ENCODE data around the gene NSUN6. TPM values are rescaled to one million over a fixed set of nuclear protein-coding genes. Genes with fewer than 3 reads are reported as not detected.
A peak's percentile ranks its signal among the peaks of the same experiment; 100 is the strongest.

Gene NSUN6
- polyA plus RNA-seq, 1 of the 3 experiments (the other 2 are of a cell fraction), result 5.3 TPM

- TF ChIP-seq CTCF (IDR thresholded peaks at IDR 0.05) (no peak), GABPA (IDR thresholded peaks at IDR 0.05; ENCODE audit: low read depth) (no peak), RXRA (IDR thresholded peaks at IDR 0.05; ENCODE audit: borderline replicate concordance, low read depth) (peak; percentile 76), JUND (IDR thresholded peaks at IDR 0.05) (peak; percentile 73), FOXJ3 (CRISPR knock-in tag; IDR thresholded peaks at IDR 0.05) (no peak), MEF2A (IDR thresholded peaks at IDR 0.05; ENCODE audit: borderline replicate concordance, low read depth) (0 out of 2 replicates have a peak, but pooled peaks have one; percentile 27), RFX5 (IDR thresholded peaks at IDR 0.05; ENCODE audit: low read length) (no peak), MAX (IDR thresholded peaks at IDR 0.05; ENCODE audit: low read depth) (no peak), USF1 (IDR thresholded peaks at IDR 0.05; ENCODE audit: borderline replicate concordance, low read depth) (no peak), SIN3A (IDR thresholded peaks at IDR 0.05; ENCODE audit: borderline replicate concordance, low read depth, low read length) (no peak), TEAD4 (IDR thresholded peaks at IDR 0.05; ENCODE audit: borderline replicate concordance, insufficient read depth) (no peak)
- TF ChIP-seq, protein P1, sequence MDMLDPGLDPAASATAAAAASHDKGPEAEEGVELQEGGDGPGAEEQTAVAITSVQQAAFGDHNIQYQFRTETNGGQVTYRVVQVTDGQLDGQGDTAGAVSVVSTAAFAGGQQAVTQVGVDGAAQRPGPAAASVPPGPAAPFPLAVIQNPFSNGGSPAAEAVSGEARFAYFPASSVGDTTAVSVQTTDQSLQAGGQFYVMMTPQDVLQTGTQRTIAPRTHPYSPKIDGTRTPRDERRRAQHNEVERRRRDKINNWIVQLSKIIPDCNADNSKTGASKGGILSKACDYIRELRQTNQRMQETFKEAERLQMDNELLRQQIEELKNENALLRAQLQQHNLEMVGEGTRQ (IDR thresholded peaks at IDR 0.05; ENCODE audit: borderline replicate concordance, low read depth, low read length), result no peak
- TF ChIP-seq, protein P2, sequence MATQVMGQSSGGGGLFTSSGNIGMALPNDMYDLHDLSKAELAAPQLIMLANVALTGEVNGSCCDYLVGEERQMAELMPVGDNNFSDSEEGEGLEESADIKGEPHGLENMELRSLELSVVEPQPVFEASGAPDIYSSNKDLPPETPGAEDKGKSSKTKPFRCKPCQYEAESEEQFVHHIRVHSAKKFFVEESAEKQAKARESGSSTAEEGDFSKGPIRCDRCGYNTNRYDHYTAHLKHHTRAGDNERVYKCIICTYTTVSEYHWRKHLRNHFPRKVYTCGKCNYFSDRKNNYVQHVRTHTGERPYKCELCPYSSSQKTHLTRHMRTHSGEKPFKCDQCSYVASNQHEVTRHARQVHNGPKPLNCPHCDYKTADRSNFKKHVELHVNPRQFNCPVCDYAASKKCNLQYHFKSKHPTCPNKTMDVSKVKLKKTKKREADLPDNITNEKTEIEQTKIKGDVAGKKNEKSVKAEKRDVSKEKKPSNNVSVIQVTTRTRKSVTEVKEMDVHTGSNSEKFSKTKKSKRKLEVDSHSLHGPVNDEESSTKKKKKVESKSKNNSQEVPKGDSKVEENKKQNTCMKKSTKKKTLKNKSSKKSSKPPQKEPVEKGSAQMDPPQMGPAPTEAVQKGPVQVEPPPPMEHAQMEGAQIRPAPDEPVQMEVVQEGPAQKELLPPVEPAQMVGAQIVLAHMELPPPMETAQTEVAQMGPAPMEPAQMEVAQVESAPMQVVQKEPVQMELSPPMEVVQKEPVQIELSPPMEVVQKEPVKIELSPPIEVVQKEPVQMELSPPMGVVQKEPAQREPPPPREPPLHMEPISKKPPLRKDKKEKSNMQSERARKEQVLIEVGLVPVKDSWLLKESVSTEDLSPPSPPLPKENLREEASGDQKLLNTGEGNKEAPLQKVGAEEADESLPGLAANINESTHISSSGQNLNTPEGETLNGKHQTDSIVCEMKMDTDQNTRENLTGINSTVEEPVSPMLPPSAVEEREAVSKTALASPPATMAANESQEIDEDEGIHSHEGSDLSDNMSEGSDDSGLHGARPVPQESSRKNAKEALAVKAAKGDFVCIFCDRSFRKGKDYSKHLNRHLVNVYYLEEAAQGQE (IDR thresholded peaks at IDR 0.05; ENCODE audit: low read depth, low read length), result no peak
Observed at GRCh38 chr10:18607503-18608378, 43.6 kb downstream of the NSUN6 start (continued).

Measured in SK-N-SH (cell line).